ENCODE measurements around the gene TCHHL1. TPM values are rescaled to one million over a fixed set of nuclear protein-coding genes. Genes with fewer than 3 reads are reported as not detected.
A peak's percentile ranks its signal among the peaks of the same experiment; 100 is the strongest.

The TCHHL1 gene
- total RNA-seq, 1 experiment from 2014 or later = not detected

GRCh38 chr1:152107031-152107983 lies 18.4 kb upstream of the TCHHL1 start:
- Mint-ChIP-seq H3K36me3 (ENCODE audit: insufficient read depth in 1 of 3, low read depth in 3 of 3) (peaks cover 0 to 12% (median 3%) of the 10 kb centered on the region in 3 experiments; a peak in 4 of 7 replicates), H3K9me3 (peaks cover 13 to 32% of the 10 kb centered on the region in 2 experiments), H3K27me3 (ENCODE audit: low read depth) (peaks cover 6% of the 10 kb centered on the region), H3K4me1 (no peaks in the 10 kb centered on the region), H3K27ac (no peak overlapping the region), H3K4me3 (peak overlapping the region in 1 of 2 experiments; percentile 18)
- Histone ChIP-seq H2BK5ac (ENCODE audit: insufficient read length, low read length) (no peak overlapping the region), H3K4me2 (ENCODE audit: insufficient read depth, insufficient read length, low read length) (peak overlapping the region; percentile 3), H2BK15ac (ENCODE audit: low read depth, low read length) (no peak overlapping the region), H4K20me1 (ENCODE audit: control insufficient read depth, insufficient read depth, insufficient read length) (no peaks in the 10 kb centered on the region), H2BK12ac (ENCODE audit: insufficient read length, low read depth, low read length) (no peak overlapping the region), H3K79me1 (ENCODE audit: insufficient read depth, low read depth, low read length, poor library complexity, severe bottlenecking) (no peaks in the 10 kb centered on the region), H3K23ac (ENCODE audit: insufficient read length, low read depth, low read length) (no peak overlapping the region), H3K56ac (ENCODE audit: insufficient read length, low read depth, low read length) (no peak overlapping the region), H2AFZ (ENCODE audit: low read length) (no peak overlapping the region), H4K91ac (ENCODE audit: insufficient read length, low read depth, low read length) (no peak overlapping the region), H3K9me3 (ENCODE audit: control insufficient read depth, low read depth, low read length) (no peaks in the 10 kb centered on the region), H3T11ph (ENCODE audit: low read length) (no peak overlapping the region), H3K4ac (ENCODE audit: low read depth, low read length) (no peak overlapping the region), H4K8ac (replicated peaks; ENCODE audit: insufficient read length, low read depth, low read length) (no peak overlapping the region), H3K9ac (ENCODE audit: extremely low read depth, insufficient read length, low read length) (no peak overlapping the region), H3K4me1 (ENCODE audit: insufficient read depth, low read length) (no peaks in the 10 kb centered on the region), H4K5ac (ENCODE audit: insufficient read length, low read depth, low read length) (no peak overlapping the region), H2AK5ac (ENCODE audit: insufficient read length, low read length) (no peak overlapping the region), H3K14ac (ENCODE audit: insufficient read depth, low read length) (no peak overlapping the region), H3K27me3 (ENCODE audit: insufficient read depth, low read length) (peaks cover 54% of the 10 kb centered on the region), H2BK20ac (ENCODE audit: low read depth, low read length, poor library complexity, severe bottlenecking) (no peak overlapping the region), H3K18ac (ENCODE audit: insufficient read length, low read depth, low read length) (no peak overlapping the region), H2BK120ac (ENCODE audit: low read depth, low read length, poor library complexity, severe bottlenecking) (no peak overlapping the region), H3K27ac (ENCODE audit: insufficient read length, low read depth, low read length) (no peak overlapping the region), H3K23me2 (ENCODE audit: insufficient read length, low read depth, low read length, poor library complexity, severe bottlenecking) (peaks cover 3% of the 10 kb centered on the region), H3K79me2 (ENCODE audit: insufficient read depth, low read length) (no peaks in the 10 kb centered on the region)
- no CpG with 5 or more reads among the region's 41 CpGs for WGBS (ENCODE audit: extremely low coverage, insufficient read length, low lambda C conversion rate)
- no peak for TF ChIP-seq CTCF (conservative IDR thresholded peaks at IDR 0.05)
- DNase-seq = peak; percentile 82
